GM10266 (cell line): ENCODE data around the gene DLG5.

Experiments used
- DNase-seq: peaks from one replicate; pipeline ENCODE4 v3.0.0; 2012; ENCODE audit errors: extremely low spot score
- TF ChIP-seq, protein P1 (sequence below): IDR thresholded peaks from 2 replicates; pipeline ENCODE4 v1.5.1; 2012; ENCODE audit warnings: mild to moderate bottlenecking, low read depth; ENCODE audit not compliant: control insufficient read depth, insufficient read depth; ENCODE audit errors: missing control alignments

The DLG5 gene

DNA sequence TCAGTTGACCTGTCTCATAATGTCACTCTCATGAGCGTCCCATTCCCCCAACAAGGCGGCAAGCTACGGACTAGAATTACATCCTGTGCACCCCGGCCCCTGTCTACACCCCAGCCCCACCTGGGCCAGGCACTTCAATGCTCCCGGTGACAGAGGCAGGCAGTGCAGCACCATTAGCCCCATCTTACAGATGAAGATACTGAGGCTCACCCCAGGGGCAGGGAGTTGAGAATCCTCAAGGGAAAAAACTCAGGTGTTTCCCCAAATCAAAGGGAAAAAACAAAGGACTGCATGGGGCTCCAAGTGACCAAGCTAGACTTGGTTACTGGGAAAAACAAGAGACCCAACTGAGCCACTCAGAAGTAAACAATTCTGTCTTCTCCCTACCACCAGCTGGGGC is 4.5 kb downstream of the DLG5 start:
- no peak for DNase-seq
- TF ChIP-seq, protein P1, sequence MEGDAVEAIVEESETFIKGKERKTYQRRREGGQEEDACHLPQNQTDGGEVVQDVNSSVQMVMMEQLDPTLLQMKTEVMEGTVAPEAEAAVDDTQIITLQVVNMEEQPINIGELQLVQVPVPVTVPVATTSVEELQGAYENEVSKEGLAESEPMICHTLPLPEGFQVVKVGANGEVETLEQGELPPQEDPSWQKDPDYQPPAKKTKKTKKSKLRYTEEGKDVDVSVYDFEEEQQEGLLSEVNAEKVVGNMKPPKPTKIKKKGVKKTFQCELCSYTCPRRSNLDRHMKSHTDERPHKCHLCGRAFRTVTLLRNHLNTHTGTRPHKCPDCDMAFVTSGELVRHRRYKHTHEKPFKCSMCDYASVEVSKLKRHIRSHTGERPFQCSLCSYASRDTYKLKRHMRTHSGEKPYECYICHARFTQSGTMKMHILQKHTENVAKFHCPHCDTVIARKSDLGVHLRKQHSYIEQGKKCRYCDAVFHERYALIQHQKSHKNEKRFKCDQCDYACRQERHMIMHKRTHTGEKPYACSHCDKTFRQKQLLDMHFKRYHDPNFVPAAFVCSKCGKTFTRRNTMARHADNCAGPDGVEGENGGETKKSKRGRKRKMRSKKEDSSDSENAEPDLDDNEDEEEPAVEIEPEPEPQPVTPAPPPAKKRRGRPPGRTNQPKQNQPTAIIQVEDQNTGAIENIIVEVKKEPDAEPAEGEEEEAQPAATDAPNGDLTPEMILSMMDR, result no peak

DNA sequence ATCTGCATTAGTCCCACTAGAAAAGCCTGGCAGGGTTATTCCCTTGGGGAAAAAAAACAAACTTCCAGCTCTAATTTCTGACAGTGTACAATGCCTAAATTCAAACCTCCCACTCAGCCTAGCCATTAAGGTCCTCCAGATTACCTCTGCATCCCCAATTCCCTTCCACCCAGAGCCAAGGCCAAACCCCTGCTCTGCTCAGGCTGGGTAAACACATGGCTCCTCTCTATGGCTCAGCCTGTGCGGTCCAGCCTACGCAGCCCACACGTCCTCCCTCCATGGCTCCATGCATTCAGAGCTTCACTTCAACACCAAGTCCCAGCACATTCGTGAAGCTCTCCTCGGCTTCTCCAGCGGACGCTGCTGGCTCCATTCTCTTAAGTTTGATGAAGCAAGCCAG is 5.2 kb downstream of the DLG5 start:
- TF ChIP-seq, protein P1, result no peak
- DNase-seq, result no peak

DNA sequence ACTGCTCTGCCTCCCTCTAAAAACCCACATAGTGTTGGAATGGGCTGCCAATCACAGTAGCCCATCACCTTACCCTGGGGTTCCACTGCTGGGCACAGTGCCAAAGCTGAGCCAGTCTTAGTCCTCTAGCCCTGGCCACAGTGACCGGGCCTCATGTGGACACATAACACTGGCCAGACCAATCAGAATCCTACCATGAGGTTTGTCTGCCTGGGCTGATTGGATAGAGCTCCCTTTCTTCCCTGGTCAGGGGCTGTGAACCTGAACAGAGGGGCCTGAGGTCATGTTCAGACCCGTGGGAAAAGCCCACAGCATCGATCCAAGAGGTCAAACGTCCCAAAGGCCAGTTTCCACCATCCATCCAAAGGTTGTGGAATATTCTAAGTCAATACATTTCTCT is 6.1 kb downstream of the DLG5 start:
- TF ChIP-seq, protein P1, result no peak
- no peak for DNase-seq

DNA sequence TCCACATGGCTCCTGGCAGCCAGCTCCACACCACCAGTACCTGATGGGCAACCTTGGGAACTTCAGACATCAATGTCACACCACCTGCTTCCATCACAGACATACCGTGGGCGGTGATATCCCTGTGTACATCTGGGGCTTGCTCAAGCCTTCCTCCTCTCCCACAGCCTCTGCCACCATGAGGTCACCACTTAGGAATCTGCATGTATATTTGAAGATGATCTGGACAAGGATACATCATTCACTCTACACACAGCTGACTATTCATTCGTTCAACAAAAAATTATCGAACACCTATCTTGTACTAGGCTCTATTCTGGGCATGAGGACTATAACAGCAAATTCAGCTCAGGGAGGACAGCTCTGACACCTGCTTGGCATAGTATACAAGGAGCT is 6.8 kb downstream of the DLG5 start:
- TF ChIP-seq, protein P1, result no peak
- no peak for DNase-seq

DNA sequence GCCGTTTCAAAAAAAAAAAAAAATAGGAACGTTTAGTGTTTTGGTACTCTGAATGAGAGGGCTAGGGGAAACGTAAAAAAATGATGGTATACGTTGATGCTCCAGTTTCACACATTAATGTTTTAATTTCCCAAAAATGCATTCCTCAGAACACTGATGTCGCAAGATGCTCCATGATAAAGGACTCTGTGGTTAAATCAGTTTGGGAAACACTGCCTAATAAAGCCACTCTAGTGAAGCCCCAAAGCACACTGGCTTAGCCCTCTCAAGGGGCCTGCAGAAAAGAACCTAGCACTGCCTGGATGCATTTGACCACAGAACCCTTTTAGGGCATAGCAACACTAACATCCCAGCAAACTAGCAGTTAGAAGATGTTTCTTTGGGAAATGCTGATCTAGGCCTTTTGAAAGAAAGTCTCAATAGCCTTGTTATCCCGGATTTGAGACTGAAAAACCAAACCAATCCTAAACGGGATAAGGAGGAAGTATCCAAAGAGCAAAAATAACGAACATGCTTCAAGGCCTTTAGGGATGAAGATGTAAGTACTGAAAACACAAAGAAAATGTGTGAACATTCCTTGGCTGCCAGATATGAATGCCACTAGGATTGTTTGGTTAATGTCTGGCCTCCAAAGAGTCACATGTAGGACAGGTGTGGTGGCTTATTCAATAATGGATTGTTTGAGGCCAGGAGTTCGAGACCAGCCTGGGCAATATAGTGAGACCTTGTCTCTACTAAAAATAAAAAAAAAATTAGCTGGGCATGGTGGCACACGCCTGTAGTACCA is 11.0 kb downstream of the DLG5 start:
- DNase-seq, result no peak
- TF ChIP-seq, protein P1, result no peak

DNA sequence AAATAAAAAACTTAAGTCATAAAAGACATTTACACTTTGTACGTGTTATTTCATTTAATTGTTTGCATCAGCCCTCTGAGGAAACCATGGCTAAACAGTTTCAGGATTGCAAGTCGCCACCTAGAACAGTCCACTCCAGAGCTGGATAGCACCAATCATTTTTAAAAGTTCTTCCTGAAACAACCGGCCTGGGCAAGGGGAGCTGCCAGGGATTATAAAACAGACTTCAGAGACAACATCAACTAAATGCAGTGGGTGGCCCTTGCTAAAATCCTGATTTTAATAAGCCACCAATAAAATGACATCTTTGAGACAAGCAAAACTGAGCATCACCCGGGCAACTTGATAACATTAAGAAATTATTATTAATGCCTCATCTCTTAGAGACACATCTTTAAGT is 13.5 kb downstream of the DLG5 start:
- DNase-seq, result no peak
- TF ChIP-seq, protein P1, result no peak

DNA sequence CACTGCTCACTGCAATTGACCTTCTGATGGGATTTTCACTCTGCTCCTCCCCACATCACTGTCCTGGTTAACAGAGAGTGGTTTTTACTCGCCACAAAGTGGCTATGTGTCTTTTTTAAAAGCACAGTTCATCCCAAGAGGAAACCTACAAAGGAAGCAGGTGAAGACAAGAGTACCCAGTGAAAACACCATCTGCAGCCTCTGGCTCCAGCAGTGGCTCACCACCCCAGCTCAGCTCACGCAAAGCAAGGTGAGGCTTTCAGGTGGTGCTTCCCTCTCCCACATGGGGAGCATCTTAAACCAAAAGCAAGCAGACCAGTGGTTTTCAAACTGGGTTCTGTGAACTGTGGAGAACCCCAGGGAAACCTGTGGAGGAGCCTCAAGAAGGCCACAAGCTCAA is 14.0 kb downstream of the DLG5 start:
- TF ChIP-seq, protein P1, result no peak
- DNase-seq, result no peak
